GM21717 (cell line): ENCODE data around the gene ANKZF1.
"Not testable (repeated sequence)": the region's sequence is repeated elsewhere in the genome, so short reads cannot be mapped to it uniquely, and the experiment has no call there.

ENCODE experiments used
- ATAC-seq: cut with Tn5 transposase; IDR thresholded peaks from one replicate; pipeline ENCODE4 v1.9.1; 2021; ENCODE audit warnings: mild to moderate bottlenecking, moderate library complexity; ENCODE audit not compliant: unreplicated experiment

Gene ANKZF1

DNA sequence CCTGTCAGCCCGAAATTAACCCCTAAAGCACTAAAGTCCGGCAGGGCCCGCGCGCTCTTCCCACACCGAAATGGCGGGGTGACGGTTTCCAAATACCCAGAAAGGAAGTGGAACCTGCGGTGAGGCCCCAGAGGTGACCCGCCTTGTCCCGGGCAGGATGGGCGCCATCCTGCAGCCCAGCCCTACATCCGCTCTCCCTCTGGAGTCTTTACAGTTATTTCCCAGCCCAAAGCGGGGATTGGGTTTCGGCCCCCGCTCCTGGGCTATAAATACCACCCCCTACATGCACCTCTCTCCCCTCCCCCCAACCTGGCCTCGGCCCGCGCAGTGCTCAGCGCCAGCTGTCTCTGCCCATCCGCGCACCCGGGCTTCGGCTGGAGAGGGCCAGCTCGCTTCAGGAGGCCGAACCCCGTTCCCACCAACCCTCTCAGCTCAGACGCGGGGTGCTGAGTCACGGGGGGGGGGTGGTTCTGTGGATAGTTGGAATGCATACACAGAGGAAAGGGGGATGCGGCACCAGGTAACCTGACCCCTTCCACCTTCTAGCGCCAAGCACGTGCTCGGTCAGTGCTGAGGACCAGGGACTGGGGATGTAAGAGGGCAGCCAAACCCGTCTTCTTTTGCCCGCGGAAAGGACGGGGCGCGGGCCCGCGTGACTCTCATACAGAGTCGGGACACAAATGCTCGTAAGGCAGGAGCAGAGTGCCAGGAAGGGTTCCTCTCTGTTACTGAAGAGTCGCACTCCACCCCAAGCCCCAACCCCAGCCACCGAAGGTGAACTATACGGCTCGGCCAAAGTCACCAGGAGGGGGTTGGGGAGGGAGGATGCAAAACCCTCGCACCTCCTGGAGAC is 23.5 kb downstream of the ANKZF1 start, which contains the start of gene TUBA4B:
Gene TUBA4B (plus strand): TSS at position 344 of the 853 bp plus-strand sequence. CDS start 165 bp downstream, at position 509.
- ATAC-seq, result peak; percentile 30

GRCh38 chr2:219253753-219254589 is 24.4 kb downstream of the ANKZF1 start, which contains the start of gene TUBA4A:
TSS of gene TUBA4A (minus strand) at chr2:219253918. CDS start at chr2:219253858, 60 bp downstream.
- peak; percentile 47 for ATAC-seq

- peak; percentile 34 for ATAC-seq
These were observed 25.1 kb downstream of the ANKZF1 start for GRCh38 chr2:219254590-219255201.

DNA sequence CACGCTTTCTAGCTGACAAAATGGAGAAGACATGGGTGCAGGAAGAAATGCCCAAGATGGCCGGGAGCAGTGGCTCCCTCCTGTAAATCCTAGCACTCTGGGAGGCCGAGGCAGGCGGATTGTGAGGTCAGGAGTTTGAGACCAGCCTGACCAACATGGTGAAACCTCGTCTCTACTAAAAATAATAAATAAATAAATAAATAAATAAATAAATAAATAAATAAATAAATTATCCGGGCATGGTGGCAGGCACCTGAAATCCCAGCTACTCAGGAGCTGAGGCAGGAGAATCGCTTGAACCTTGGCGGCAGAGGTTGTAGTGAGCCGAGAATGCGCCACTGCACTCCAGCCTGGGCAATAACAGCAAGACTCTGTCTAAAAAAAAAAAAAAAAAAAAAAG is 29.3 kb downstream of the ANKZF1 start:
- not testable (repeated sequence) for ATAC-seq

GRCh38 chr2:219261024-219261855 is 31.6 kb downstream of the ANKZF1 start:
- ATAC-seq, result no peak

GRCh38 chr2:219266232-219266631 is 36.6 kb downstream of the ANKZF1 start:
- ATAC-seq, result no peak

DNA sequence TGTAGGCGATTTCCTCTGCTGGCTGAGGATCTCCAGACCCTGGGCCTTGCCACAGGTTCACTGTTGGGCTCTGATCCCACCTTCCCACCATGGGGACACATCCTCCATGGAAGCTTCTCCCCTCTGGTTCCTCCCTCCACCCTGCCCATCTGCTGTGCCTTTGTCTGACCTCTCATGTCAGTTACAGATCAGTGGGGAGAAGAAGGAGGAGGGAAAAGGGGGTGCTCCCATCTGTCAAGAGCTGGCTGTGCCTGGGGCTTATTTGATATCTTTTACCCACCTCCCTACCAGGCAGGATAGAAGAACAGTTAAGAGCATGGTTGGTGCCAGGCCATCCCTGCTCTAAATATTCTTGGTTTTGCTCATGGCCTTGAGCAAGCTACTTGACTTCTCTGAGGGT is 37.3 kb downstream of the ANKZF1 start:
- no peak for ATAC-seq

DNA sequence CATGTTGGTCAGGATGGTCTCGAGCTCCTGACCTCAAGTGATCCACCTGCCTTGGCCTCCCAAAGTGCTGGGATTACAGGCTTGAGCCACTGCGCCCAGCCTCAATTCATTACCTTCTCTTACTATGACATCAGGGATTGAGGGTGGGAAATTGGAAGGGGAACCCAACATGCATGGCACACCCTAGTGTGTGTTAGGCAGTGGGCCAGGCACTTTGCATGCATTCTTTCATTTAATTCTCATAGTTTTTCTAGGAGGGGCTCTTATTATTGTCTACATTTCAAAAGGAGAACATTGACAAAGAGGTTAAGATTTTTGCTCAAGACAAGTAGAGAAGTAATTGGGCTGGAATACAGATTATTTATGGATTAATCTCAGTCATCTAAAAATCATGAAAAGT is 38.7 kb downstream of the ANKZF1 start:
- ATAC-seq, result no peak

DNA sequence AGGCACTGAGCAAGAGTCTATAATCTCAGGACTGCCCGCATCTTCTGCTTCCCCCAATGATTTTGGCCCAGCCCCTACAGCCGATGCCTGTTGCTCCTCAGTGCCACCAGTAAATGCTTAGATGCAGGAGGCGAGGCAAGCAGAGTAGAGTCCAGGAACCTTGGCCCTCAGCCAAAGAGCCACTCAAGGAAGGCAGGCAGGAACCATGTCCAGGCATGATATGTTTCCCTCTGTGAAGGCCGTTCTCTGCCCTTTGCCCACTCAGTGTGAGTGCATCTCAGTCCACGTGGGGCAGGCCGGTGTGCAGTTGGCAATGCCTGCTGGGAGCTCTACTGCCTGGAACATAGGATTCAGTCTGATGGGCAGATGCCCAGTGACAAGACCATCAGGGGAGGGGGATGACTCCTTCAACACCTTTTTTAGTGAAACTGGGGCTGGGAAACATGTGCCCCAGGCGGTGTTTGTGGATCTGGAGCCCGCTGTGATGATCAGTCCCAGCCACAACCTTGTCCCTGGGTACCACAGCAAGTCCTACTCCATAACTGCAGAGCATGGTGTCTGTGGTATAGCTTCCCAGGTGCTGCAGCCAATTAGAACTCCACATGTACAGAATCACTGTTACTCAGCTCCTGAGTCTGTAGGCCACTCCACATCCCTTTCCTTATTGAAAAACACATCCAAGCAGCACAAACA is 39.9 kb downstream of the ANKZF1 start:
- ATAC-seq, result no peak

DNA sequence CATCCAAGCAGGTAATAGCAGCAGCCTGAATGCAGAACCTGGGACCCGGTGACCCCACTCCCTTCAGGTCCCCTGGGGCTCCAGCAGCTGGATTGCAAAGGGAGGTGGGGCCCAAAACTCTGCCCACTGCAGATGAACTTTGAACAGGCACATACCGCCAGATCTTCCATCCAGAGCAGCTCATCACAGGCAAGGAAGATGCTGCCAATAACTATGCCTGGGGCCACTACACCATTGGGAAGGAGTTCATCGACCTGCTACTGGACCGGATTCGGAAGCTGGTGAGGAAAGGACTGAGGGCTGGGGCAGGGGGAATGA is 40.4 kb downstream of the ANKZF1 start:
- no peak for ATAC-seq

DNA sequence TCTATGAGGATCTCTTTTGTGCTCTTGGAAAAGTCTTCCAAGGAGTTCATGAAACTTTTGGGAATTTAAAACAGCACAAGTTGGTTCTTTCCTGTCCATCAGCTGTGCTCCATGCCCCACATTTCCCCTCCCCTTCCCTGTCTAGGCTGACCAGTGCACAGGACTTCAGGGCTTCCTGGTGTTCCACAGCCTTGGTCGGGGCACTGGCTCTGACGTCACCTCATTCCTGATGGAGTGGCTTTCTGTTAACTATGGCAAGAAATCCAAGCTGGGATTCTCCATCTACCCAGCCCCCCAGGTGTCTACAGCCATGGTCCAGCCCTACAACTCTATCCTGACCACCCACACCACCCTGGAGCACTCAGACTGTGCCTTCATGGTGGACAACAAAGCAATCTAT is 41.4 kb downstream of the ANKZF1 start:
- ATAC-seq, result no peak

DNA sequence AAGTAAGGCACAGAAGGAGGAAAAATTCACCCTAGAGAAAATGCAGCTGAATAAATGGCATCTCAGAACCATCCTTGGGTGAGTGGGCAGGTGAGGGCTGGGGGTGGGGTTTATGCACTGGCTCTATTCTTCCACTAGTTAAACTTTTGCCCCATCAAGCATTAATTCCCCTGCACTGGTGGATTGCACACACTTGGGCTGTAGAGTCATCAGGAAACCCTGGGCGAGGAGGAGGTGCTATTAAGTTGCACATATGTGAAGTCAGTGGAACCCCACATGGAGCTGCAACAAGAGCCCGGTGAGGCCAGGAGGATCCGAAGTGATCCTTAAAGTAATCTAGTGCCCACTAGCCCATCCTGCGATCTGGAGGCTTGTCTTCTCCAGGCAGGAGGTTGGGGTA is 42.8 kb downstream of the ANKZF1 start:
- ATAC-seq, result no peak

DNA sequence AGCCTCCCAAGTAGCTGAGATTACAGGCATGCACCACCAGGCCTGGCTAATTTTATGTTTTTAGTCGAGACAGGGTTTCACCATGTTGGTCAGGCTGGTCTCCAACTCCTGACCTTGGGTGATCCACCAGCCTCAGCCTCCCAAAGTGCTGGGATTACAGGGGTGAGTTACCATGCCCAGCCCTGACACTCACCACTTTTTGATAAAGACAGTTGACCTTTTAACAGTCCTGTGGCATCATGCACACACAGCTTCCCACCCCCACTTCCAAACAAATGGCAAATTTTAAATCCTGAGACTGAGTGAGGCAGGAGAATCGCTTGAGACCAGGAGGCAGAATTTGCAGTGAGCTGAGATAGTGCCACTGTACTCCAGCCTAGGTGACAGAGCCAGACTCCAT is 43.4 kb downstream of the ANKZF1 start:
- no peak for ATAC-seq

GRCh38 chr2:219273937-219274336 is 44.3 kb downstream of the ANKZF1 start:
- no peak for ATAC-seq

GRCh38 chr2:219274361-219274921 is 44.8 kb downstream of the ANKZF1 start:
- ATAC-seq, result no peak

- no peak for ATAC-seq
These were observed 48.4 kb downstream of the ANKZF1 start for GRCh38 chr2:219277703-219278654.

DNA sequence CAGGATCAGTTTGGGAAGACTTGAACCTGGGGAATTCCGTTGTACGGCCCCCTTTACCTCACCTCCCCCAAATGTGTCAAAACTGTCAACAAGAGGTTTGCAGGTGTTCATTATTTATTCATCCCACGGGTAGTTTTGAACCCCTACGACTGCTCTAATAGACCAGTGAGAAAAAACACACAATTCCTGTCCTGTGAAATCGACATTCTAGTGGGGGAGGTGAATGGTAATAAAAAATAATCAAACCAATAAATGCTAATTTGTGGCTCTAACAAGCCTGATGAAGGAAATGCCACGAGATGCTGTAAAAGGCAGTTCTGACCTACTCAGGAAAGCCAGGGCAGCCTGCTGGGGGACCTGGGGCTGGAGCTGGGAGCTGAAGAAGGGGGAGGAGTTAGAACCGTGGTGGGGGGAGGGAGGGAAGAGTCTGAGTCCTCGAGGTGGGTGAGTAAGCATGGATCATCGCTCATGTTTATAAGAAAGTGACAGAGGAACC is 49.1 kb downstream of the ANKZF1 start:
- ATAC-seq, result no peak

DNA sequence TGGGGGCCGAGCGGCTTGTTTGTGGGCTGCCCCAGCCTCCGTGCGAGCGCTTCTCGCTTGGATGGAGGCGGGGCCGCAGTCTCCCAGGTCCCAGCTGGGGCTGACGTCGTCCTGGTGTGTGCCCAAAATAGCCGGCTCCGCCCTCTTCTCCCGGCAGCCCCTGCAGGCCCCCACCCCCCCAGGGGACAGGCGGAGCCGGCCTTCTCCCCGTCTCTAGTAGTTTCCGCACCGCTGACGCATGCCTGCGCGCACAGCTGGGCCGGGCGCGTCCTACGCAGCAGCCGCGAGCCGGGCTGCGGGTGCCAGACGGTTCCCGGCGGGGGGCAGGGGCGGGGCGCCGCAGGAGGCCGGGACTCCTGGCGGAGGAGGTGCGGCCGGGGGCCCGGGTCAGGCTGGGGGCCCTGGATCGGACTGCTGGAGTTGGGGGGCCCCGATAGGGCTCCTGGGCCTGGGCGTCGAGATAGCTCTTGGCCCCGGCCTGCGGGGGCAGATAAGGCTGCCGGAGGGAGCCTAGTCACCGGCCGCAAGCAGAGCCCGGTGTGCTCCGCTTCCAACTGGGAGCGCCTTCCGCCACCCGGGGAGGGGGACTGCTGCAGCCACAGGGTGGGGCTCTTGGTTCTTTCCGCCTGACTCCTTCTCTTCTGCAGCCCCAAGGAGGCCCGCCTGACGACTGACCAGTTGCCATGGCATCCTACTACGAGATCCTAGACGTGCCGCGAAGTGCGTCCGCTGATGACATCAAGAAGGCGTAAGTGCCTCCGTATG is 49.7 kb downstream of the ANKZF1 start, which contains the start of gene DNAJB2:
Gene DNAJB2 (plus strand): TSS at position 216 of the 765 bp plus-strand sequence. CDS start 468 bp downstream, at position 684.
- peak; percentile 88 for ATAC-seq
